ENCODE results near the gene ARHGEF17.
A peak's percentile ranks its signal among the peaks of the same experiment; 100 is the strongest.

Gene ARHGEF17, protein sequence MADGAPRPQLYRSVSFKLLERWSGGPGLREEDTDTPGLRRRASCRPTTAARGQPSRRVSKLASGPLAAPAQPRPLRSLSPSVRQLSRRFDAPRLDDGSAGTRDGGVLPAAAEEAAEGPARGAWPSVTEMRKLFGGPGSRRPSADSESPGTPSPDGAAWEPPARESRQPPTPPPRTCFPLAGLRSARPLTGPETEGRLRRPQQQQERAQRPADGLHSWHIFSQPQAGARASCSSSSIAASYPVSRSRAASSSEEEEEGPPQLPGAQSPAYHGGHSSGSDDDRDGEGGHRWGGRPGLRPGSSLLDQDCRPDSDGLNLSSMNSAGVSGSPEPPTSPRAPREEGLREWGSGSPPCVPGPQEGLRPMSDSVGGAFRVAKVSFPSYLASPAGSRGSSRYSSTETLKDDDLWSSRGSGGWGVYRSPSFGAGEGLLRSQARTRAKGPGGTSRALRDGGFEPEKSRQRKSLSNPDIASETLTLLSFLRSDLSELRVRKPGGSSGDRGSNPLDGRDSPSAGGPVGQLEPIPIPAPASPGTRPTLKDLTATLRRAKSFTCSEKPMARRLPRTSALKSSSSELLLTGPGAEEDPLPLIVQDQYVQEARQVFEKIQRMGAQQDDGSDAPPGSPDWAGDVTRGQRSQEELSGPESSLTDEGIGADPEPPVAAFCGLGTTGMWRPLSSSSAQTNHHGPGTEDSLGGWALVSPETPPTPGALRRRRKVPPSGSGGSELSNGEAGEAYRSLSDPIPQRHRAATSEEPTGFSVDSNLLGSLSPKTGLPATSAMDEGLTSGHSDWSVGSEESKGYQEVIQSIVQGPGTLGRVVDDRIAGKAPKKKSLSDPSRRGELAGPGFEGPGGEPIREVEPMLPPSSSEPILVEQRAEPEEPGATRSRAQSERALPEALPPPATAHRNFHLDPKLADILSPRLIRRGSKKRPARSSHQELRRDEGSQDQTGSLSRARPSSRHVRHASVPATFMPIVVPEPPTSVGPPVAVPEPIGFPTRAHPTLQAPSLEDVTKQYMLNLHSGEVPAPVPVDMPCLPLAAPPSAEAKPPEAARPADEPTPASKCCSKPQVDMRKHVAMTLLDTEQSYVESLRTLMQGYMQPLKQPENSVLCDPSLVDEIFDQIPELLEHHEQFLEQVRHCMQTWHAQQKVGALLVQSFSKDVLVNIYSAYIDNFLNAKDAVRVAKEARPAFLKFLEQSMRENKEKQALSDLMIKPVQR (N-terminal part only)

DNA sequence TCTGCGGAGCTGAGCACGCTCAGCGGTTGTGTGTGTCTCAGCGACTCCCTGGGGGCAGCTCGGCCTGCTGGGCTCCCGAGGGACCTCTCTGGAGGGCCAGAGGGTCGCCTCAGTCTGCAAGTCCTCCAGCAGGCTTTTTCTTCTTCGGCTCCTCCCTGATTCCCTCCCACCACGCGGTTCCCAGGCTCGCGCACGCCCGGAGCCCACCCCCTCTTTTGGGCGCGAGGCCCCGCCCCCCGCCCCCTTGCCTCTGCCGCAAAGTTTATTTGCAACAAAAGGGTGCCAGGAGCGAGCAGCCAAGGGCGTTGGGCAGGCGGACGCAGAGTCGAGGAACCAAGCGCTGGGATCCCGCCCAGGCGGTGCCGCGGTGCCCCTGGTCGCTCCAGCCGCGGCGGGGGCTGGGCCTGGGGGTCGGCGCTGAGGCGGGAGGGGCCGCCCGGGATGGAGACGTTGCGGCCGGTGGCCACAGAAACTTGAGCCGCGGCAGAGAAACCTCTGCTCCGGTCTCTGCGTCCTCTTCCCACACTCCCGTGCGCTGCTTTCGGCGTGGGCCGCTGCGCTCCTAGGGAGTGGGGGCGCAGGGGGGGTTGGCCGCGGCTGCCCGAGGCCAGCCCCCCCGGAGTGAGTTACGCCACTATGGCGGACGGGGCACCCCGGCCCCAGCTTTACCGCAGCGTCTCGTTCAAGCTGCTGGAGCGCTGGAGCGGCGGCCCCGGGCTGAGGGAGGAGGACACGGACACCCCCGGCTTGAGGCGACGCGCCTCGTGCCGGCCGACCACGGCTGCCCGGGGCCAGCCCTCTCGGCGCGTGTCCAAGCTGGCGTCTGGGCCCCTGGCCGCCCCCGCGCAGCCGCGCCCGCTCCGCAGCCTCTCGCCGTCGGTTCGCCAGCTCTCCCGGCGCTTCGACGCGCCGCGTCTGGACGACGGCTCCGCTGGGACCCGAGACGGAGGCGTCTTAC lies at the start of gene ARHGEF17:
Gene ARHGEF17 (plus strand): TSS at position 274 of the 958 bp plus-strand sequence. CDS start 363 bp downstream, at position 637.
- TF ChIP-seq, protein P1, sequence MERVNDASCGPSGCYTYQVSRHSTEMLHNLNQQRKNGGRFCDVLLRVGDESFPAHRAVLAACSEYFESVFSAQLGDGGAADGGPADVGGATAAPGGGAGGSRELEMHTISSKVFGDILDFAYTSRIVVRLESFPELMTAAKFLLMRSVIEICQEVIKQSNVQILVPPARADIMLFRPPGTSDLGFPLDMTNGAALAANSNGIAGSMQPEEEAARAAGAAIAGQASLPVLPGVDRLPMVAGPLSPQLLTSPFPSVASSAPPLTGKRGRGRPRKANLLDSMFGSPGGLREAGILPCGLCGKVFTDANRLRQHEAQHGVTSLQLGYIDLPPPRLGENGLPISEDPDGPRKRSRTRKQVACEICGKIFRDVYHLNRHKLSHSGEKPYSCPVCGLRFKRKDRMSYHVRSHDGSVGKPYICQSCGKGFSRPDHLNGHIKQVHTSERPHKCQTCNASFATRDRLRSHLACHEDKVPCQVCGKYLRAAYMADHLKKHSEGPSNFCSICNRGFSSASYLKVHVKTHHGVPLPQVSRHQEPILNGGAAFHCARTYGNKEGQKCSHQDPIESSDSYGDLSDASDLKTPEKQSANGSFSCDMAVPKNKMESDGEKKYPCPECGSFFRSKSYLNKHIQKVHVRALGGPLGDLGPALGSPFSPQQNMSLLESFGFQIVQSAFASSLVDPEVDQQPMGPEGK (CRISPR knock-in tag; IDR thresholded peaks at IDR 0.05; ENCODE audit: borderline replicate concordance): peak; percentile 94
- TF ChIP-seq ZFP3 (CRISPR knock-in tag; IDR thresholded peaks at IDR 0.05): no peak
- ATAC-seq: peak; percentile 50

- TF ChIP-seq ZFP30 (CRISPR knock-in tag; IDR thresholded peaks at IDR 0.05) (no peak), BACH2 (CRISPR knock-in tag; IDR thresholded peaks at IDR 0.05; ENCODE audit: borderline replicate concordance) (no peak), ISL1 (CRISPR knock-in tag; IDR thresholded peaks at IDR 0.05) (no peak), POU6F1 (CRISPR knock-in tag; IDR thresholded peaks at IDR 0.05; ENCODE audit: borderline replicate concordance, low read depth) (no peak), TOX (CRISPR knock-in tag; IDR thresholded peaks at IDR 0.05; ENCODE audit: borderline replicate concordance) (no peak), ESRRG (CRISPR knock-in tag; IDR thresholded peaks at IDR 0.05) (no peak)
- no peak for ATAC-seq
These were observed 48.5 kb upstream of the ARHGEF17 start for GRCh38 chr11:73259406-73260126.

- TF ChIP-seq ZNF565 (CRISPR knock-in tag; conservative IDR thresholded peaks at IDR 0.05; ENCODE audit: low read depth) (no peak), ZC3H10 (CRISPR knock-in tag; IDR thresholded peaks at IDR 0.05) (no peak), TOX (CRISPR knock-in tag; IDR thresholded peaks at IDR 0.05; ENCODE audit: borderline replicate concordance) (no peak), GLIS3 (CRISPR knock-in tag; IDR thresholded peaks at IDR 0.05) (no peak), BACH2 (CRISPR knock-in tag; IDR thresholded peaks at IDR 0.05; ENCODE audit: borderline replicate concordance) (no peak), CSDC2 (CRISPR knock-in tag; IDR thresholded peaks at IDR 0.05) (no peak), CREB5 (CRISPR knock-in tag; IDR thresholded peaks at IDR 0.05; ENCODE audit: low read depth) (no peak)
- no peak for ATAC-seq
These were observed 48.0 kb upstream of the ARHGEF17 start for GRCh38 chr11:73260127-73260457.

GRCh38 chr11:73262851-73263495 lies 45.1 kb upstream of the ARHGEF17 start:
- no peak for ATAC-seq
- TF ChIP-seq TOX (CRISPR knock-in tag; IDR thresholded peaks at IDR 0.05; ENCODE audit: borderline replicate concordance): no peak
- no peak for TF ChIP-seq OSR1 (CRISPR knock-in tag; IDR thresholded peaks at IDR 0.05)
- TF ChIP-seq CREB5 (CRISPR knock-in tag; IDR thresholded peaks at IDR 0.05; ENCODE audit: low read depth): no peak
- TF ChIP-seq GLIS3 (CRISPR knock-in tag; IDR thresholded peaks at IDR 0.05): no peak
- no peak for TF ChIP-seq TSHZ2 (CRISPR knock-in tag; IDR thresholded peaks at IDR 0.05)
- TF ChIP-seq ARNTL (CRISPR knock-in tag; IDR thresholded peaks at IDR 0.05; ENCODE audit: borderline replicate concordance, low read depth): no peak
- no peak for TF ChIP-seq ZNF70 (CRISPR knock-in tag; IDR thresholded peaks at IDR 0.05)
- no peak for TF ChIP-seq BACH2 (CRISPR knock-in tag; IDR thresholded peaks at IDR 0.05; ENCODE audit: borderline replicate concordance)
- no peak for TF ChIP-seq ESRRG (CRISPR knock-in tag; IDR thresholded peaks at IDR 0.05)
- TF ChIP-seq SNAI2 (CRISPR knock-in tag; IDR thresholded peaks at IDR 0.05): no peak

All from SK-N-SH treated with all-trans-retinoic acid at 6 μM for 48 hours (cell line).